ENCODE data around the gene CPEB4. TPM values are rescaled to one million over a fixed set of nuclear protein-coding genes. Genes with fewer than 3 reads are reported as not detected.

CPEB4 gene
- total RNA-seq, 1 experiment from 2014 or later = 11.1 TPM

DNA sequence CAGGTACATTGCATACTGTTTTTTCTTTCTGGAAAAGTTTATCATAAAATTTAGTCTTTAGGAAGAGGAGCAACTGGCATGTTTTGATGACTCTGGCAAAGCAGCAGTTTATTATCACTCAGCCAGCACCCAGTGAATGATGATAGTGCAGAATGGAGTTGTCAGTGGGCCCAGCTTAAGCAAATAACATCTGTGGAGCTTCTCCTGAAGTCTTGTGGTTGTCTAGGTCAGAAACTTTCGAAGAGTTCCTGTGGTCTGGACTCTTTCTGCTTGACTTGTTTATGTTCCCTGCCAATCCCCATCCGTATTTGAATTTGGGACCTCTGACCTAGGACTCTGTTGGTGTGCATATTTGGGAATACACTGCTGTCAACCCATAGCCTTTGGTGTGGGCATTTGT lies 62.7 kb downstream of the CPEB4 start:
- peaks cover 0 to 6% of the 10 kb centered on the region in 2 experiments; a peak in 1 of 4 replicates for H3K36me3 ChIP-seq (ENCODE audit: control insufficient read depth in 1 of 2, insufficient read depth in 2 of 2, low read length in 2 of 2)
- no peak overlapping the region for H3K4me2 ChIP-seq (ENCODE audit: low read length)
- no peak overlapping the region for H3K27ac ChIP-seq (ENCODE audit: low read depth, low read length)
- ChIA-PET CTCF (no interaction called here), RAD21 (ENCODE audit: low non-redundant PET in 1 of 2, low total read pairs in 2 of 2, uncharacterized antibody in 2 of 2, unreplicated experiment in 2 of 2) (no interaction called here), POLR2A (no interaction called here)
- H3K4me3 ChIP-seq (replicated peaks in 1 of 2; ENCODE audit: low read depth in 1 of 2, low read length in 2 of 2) = no peak overlapping the region
- BruUV-seq (replicated peaks) = no TSS peak
- H3K4me1 ChIP-seq (ENCODE audit: control insufficient read depth in 1 of 2, insufficient read depth in 2 of 2, low read length in 2 of 2) = no peaks in the 10 kb centered on the region
- TF ChIP-seq SP1 (IDR thresholded peaks at IDR 0.05; ENCODE audit: low read depth) (no peak), ZNF274 (IDR thresholded peaks at IDR 0.05; ENCODE audit: low read depth, low read length) (no peak)
- TF ChIP-seq, protein P1, sequence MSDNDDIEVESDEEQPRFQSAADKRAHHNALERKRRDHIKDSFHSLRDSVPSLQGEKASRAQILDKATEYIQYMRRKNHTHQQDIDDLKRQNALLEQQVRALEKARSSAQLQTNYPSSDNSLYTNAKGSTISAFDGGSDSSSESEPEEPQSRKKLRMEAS (IDR thresholded peaks at IDR 0.05) = no peak
- TF ChIP-seq, protein P2, sequence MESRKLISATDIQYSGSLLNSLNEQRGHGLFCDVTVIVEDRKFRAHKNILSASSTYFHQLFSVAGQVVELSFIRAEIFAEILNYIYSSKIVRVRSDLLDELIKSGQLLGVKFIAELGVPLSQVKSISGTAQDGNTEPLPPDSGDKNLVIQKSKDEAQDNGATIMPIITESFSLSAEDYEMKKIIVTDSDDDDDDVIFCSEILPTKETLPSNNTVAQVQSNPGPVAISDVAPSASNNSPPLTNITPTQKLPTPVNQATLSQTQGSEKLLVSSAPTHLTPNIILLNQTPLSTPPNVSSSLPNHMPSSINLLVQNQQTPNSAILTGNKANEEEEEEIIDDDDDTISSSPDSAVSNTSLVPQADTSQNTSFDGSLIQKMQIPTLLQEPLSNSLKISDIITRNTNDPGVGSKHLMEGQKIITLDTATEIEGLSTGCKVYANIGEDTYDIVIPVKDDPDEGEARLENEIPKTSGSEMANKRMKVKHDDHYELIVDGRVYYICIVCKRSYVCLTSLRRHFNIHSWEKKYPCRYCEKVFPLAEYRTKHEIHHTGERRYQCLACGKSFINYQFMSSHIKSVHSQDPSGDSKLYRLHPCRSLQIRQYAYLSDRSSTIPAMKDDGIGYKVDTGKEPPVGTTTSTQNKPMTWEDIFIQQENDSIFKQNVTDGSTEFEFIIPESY (IDR thresholded peaks at IDR 0.05; ENCODE audit: extremely low read depth, insufficient replicate concordance, low read length) = no peak
- H2AFZ ChIP-seq (ENCODE audit: low read depth, low read length, poor library complexity, severe bottlenecking) = no peak overlapping the region
- no peaks in the 10 kb centered on the region for H3K9me3 ChIP-seq (ENCODE audit: control insufficient read depth in 1 of 2, insufficient read depth in 1 of 2, low read depth in 1 of 2, low read length in 2 of 2)
- H3K9ac ChIP-seq (ENCODE audit: low read length) = no peak overlapping the region
- no peak for DNase-seq (ENCODE audit: low read depth, low spot score)
- H3K79me2 ChIP-seq (ENCODE audit: insufficient read depth, low read length) = no peaks in the 10 kb centered on the region
- ATAC-seq = no peak
- no peaks in the 10 kb centered on the region for H4K20me1 ChIP-seq (ENCODE audit: insufficient read depth)
- intact Hi-C loops (cut with micrococcal nuclease) = no loop called here
- H3K27me3 ChIP-seq (ENCODE audit: insufficient read depth, low read length) = no peaks in the 10 kb centered on the region
- no peaks in the 10 kb centered on the region for H3K9me2 ChIP-seq (ENCODE audit: insufficient read depth)

DNA sequence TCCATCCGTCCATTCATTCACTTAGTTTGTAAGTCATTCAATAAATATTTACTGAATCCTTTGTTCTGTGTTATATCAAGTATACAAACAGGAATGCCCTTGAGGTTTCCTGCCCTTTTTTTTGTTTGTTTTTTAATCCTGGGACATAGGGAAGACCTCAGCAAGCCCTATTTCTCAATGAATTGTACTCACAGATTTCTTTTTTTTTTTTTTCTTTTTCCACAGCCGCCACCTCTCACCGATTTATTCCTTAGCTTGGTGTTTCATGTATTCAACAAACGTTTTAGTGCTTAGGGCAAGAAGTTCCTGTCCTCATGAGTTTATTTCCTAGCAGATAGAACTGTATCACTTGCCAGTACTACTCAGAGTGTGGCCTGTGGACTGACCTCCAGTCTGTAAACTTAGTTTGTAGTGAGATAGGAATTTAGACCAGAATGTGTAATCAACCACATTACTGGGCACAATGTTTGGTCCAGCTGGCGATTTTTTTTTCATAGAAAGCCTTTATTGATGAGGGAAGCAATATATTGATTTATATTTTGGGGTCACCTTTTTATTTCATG lies 65.5 kb downstream of the CPEB4 start:
- Histone ChIP-seq H3K9ac (ENCODE audit: low read length) (no peak overlapping the region), H3K79me2 (ENCODE audit: insufficient read depth, low read length) (no peaks in the 10 kb centered on the region), H3K4me2 (ENCODE audit: low read length) (no peak overlapping the region), H2AFZ (ENCODE audit: low read depth, low read length, poor library complexity, severe bottlenecking) (no peak overlapping the region), H3K9me2 (ENCODE audit: insufficient read depth) (no peaks in the 10 kb centered on the region), H3K36me3 (ENCODE audit: control insufficient read depth in 1 of 2, insufficient read depth in 2 of 2, low read length in 2 of 2) (peaks cover 0 to 6% of the 10 kb centered on the region in 2 experiments; a peak in 1 of 4 replicates), H4K20me1 (ENCODE audit: insufficient read depth) (no peaks in the 10 kb centered on the region), H3K27me3 (ENCODE audit: insufficient read depth, low read length) (no peaks in the 10 kb centered on the region), H3K27ac (ENCODE audit: low read depth, low read length) (no peak overlapping the region), H3K4me1 (ENCODE audit: control insufficient read depth in 1 of 2, insufficient read depth in 2 of 2, low read length in 2 of 2) (no peaks in the 10 kb centered on the region), H3K4me3 (replicated peaks in 1 of 2; ENCODE audit: low read depth in 1 of 2, low read length in 2 of 2) (no peak overlapping the region), H3K9me3 (ENCODE audit: control insufficient read depth in 1 of 2, insufficient read depth in 1 of 2, low read depth in 1 of 2, low read length in 2 of 2) (no peaks in the 10 kb centered on the region)
- ATAC-seq (no peak), DNase-seq (ENCODE audit: low read depth, low spot score) (no peak)
- ChIA-PET CTCF (no interaction called here), RAD21 (ENCODE audit: low non-redundant PET in 1 of 2, low total read pairs in 2 of 2, uncharacterized antibody in 2 of 2, unreplicated experiment in 2 of 2) (interaction anchor here in 1 of 2 experiments (0.6 kb wide), 1 partner anchor 276 kb away, joined by 3 read pairs; no protein-coding TSS in a partner anchor), POLR2A (no interaction called here)
- intact Hi-C loops (cut with micrococcal nuclease) = no loop called here
- BruUV-seq (replicated peaks) = no TSS peak
- TF ChIP-seq ZNF274 (IDR thresholded peaks at IDR 0.05; ENCODE audit: low read depth, low read length) (no peak), EZH2 (IDR thresholded peaks at IDR 0.05) (no peak), JUND (IDR thresholded peaks at IDR 0.05) (no peak), CEBPB (IDR thresholded peaks at IDR 0.05; ENCODE audit: low read depth) (no peak), EZH2phosphoT487 (IDR thresholded peaks at IDR 0.05; ENCODE audit: borderline replicate concordance) (no peak), YY1 (IDR thresholded peaks at IDR 0.05; ENCODE audit: extremely low read depth, insufficient replicate concordance, low read depth, low read length) (no peak), FOSL1 (IDR thresholded peaks at IDR 0.05; ENCODE audit: low read depth) (no peak), SRF (IDR thresholded peaks at IDR 0.05; ENCODE audit: low read depth) (no peak)
- TF ChIP-seq, protein P2 (IDR thresholded peaks at IDR 0.05; ENCODE audit: extremely low read depth, insufficient replicate concordance, low read length) = no peak
- TF ChIP-seq, protein P3, sequence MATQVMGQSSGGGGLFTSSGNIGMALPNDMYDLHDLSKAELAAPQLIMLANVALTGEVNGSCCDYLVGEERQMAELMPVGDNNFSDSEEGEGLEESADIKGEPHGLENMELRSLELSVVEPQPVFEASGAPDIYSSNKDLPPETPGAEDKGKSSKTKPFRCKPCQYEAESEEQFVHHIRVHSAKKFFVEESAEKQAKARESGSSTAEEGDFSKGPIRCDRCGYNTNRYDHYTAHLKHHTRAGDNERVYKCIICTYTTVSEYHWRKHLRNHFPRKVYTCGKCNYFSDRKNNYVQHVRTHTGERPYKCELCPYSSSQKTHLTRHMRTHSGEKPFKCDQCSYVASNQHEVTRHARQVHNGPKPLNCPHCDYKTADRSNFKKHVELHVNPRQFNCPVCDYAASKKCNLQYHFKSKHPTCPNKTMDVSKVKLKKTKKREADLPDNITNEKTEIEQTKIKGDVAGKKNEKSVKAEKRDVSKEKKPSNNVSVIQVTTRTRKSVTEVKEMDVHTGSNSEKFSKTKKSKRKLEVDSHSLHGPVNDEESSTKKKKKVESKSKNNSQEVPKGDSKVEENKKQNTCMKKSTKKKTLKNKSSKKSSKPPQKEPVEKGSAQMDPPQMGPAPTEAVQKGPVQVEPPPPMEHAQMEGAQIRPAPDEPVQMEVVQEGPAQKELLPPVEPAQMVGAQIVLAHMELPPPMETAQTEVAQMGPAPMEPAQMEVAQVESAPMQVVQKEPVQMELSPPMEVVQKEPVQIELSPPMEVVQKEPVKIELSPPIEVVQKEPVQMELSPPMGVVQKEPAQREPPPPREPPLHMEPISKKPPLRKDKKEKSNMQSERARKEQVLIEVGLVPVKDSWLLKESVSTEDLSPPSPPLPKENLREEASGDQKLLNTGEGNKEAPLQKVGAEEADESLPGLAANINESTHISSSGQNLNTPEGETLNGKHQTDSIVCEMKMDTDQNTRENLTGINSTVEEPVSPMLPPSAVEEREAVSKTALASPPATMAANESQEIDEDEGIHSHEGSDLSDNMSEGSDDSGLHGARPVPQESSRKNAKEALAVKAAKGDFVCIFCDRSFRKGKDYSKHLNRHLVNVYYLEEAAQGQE (IDR thresholded peaks at IDR 0.05; ENCODE audit: low read depth) = no peak
